AG04449 (cell line): Measurements from ENCODE around the gene LDB3.

ENCODE experiments used
- CTCF ChIA-PET: fragments of 350-600 bp; formaldehyde crosslinking; extraction: SDS; loops from one replicate; lab custom pipeline; 2021; ENCODE audit warnings: antibody characterized with exemption; lab: Yijun Ruan, JAX
- POLR2A ChIA-PET: fragments of 400-600, 350-600 bp; formaldehyde crosslinking; extraction: SDS; loops from one replicate; lab custom pipeline; 2020; ENCODE audit warnings: antibody characterized with exemption, inconsistent platforms; lab: Yijun Ruan, JAX
- DNase-seq: peaks from one replicate; pipeline ENCODE4 v3.0.0-alpha.2; 2010; ENCODE audit warnings: low read depth, low spot score
- H3K4me3 ChIP-seq: 2 replicates; pipeline ENCODE4 v1.5.1; 2011; ENCODE audit warnings: low read depth, mild to moderate bottlenecking, control low read depth, low read length
- CTCF ChIP-seq: IDR thresholded peaks from one replicate; pipeline ENCODE4 v1.5.1; 2011; ENCODE audit warnings: mild to moderate bottlenecking, moderate library complexity, low read length, control low read depth, inconsistent platforms; ENCODE audit not compliant: insufficient read depth; ENCODE audit errors: missing control alignments

Gene LDB3

GRCh38 chr10:86650151-86650550 lies 18.2 kb upstream of the LDB3 start:
- DNase-seq = no peak
- ChIA-PET CTCF (no interaction called here), POLR2A (no interaction called here)
- TF ChIP-seq CTCF = no peak
- no peak overlapping the region for H3K4me3 ChIP-seq

GRCh38 chr10:86651021-86651471 lies 17.3 kb upstream of the LDB3 start:
- ChIA-PET POLR2A (no interaction called here), CTCF (no interaction called here)
- no peak for TF ChIP-seq CTCF
- no peak for DNase-seq
- H3K4me3 ChIP-seq = no peak overlapping the region

- ChIA-PET POLR2A (no interaction called here), CTCF (interaction anchor here (1.0 kb wide), 1 partner anchor 287 kb away, joined by 4 read pairs; no protein-coding TSS in a partner anchor)
- no peak overlapping the region for H3K4me3 ChIP-seq
- TF ChIP-seq CTCF = no peak
- no peak for DNase-seq
Measured at GRCh38 chr10:86651631-86652331, 16.5 kb upstream of the LDB3 start.

- TF ChIP-seq CTCF = no peak
- CTCF ChIA-PET = interaction anchor here (1.0 to 1.2 kb wide), 2 partner anchors 8 to 286 kb away, joined by 4 read pairs; no protein-coding TSS in a partner anchor
- POLR2A ChIA-PET = no interaction called here
- no peak for DNase-seq
- H3K4me3 ChIP-seq = no peak overlapping the region
Measured at GRCh38 chr10:86652361-86653202, 15.7 kb upstream of the LDB3 start.

- ChIA-PET CTCF (interaction anchor here (1.2 kb wide), 1 partner anchor 9 kb away, joined by 4 read pairs; no protein-coding TSS in a partner anchor), POLR2A (no interaction called here)
- no peak for TF ChIP-seq CTCF
- no peak for DNase-seq
- H3K4me3 ChIP-seq = no peak overlapping the region
Measured at GRCh38 chr10:86653379-86653778, 14.9 kb upstream of the LDB3 start.

- no peak for TF ChIP-seq CTCF
- CTCF ChIA-PET = interaction anchor here (1.0 to 3.0 kb wide), 3 partner anchors 9 to 11 kb away, joined by 4 to 10 read pairs (median 4); no protein-coding TSS in a partner anchor
- no peak overlapping the region for H3K4me3 ChIP-seq
- no peak for DNase-seq
- POLR2A ChIA-PET = no interaction called here
Measured at GRCh38 chr10:86653987-86654386, 14.3 kb upstream of the LDB3 start.
